Measurements from ENCODE around the gene SLC22A23. TPM values are rescaled to one million over a fixed set of nuclear protein-coding genes. Genes with fewer than 3 reads are reported as not detected.

The SLC22A23 gene
- total RNA-seq, 4 donors from 2014 or later, result 16.6 to 21.8 (median 17.6) TPM

- H3K4me1 ChIP-seq, result peaks cover 44 to 47% of the 10 kb centered on the region in 2 donors
- H3K27ac ChIP-seq, result peak overlapping the region in 1 of 3 donors; percentile 24
- peak overlapping the region in 2 of 3 donors; percentile 2 to 36 for H3K4me3 ChIP-seq (replicated peaks in 1 of 3)
- 4 to 6% methylated on average over 31 to 42 of the region's 47 CpGs for WGBS, 2 donors
- no peaks in the 10 kb centered on the region for H3K36me3 ChIP-seq
- TF ChIP-seq POLR2A (IDR thresholded peaks at IDR 0.05) (no peak), CTCF (IDR thresholded peaks at IDR 0.05) (no peak)
- H3K27me3 ChIP-seq, result peaks cover 15% of the 10 kb centered on the region
- no peaks in the 10 kb centered on the region for H3K9me3 ChIP-seq
- intact Hi-C loops (cut with DNase I), result no loop called here
- peak; percentile 48 to 53 for DNase-seq
These were observed 225.4 kb downstream of the SLC22A23 start for GRCh38 chr6:3231247-3232016.

GRCh38 chr6:3230900-3231246, 226.0 kb downstream of the SLC22A23 start:
- intact Hi-C loops (cut with DNase I), result no loop called here
- Histone ChIP-seq H3K27ac (no peak overlapping the region), H3K4me3 (replicated peaks in 1 of 3) (peak overlapping the region in 1 of 3 donors; percentile 36), H3K27me3 (peaks cover 15% of the 10 kb centered on the region), H3K36me3 (no peaks in the 10 kb centered on the region), H3K4me1 (peaks cover 44 to 47% of the 10 kb centered on the region in 2 donors), H3K9me3 (no peaks in the 10 kb centered on the region)
- no peak for DNase-seq
- TF ChIP-seq POLR2A (IDR thresholded peaks at IDR 0.05), result no peak
- TF ChIP-seq CTCF (IDR thresholded peaks at IDR 0.05), result no peak
- 5 to 11% methylated on average over 11 of the region's 11 CpGs for WGBS, 2 donors

GRCh38 chr6:3230256-3230882, 226.5 kb downstream of the SLC22A23 start:
- Histone ChIP-seq H3K27ac (no peak overlapping the region), H3K36me3 (no peaks in the 10 kb centered on the region), H3K4me3 (replicated peaks in 1 of 3) (no peak overlapping the region), H3K4me1 (peaks cover 44 to 47% of the 10 kb centered on the region in 2 donors), H3K9me3 (no peaks in the 10 kb centered on the region), H3K27me3 (peaks cover 15% of the 10 kb centered on the region)
- DNase-seq, result no peak
- WGBS, 2 donors, result 28% methylated on average over 11 of the region's 11 CpGs
- TF ChIP-seq CTCF (IDR thresholded peaks at IDR 0.05) (no peak), POLR2A (IDR thresholded peaks at IDR 0.05) (no peak)
- intact Hi-C loops (cut with DNase I), result no loop called here

- Histone ChIP-seq H3K27ac (no peak overlapping the region), H3K27me3 (peaks cover 15% of the 10 kb centered on the region), H3K4me3 (replicated peaks in 1 of 3) (no peak overlapping the region), H3K4me1 (peaks cover 44 to 47% of the 10 kb centered on the region in 2 donors), H3K36me3 (no peaks in the 10 kb centered on the region), H3K9me3 (no peaks in the 10 kb centered on the region)
- intact Hi-C loops (cut with DNase I), result no loop called here
- peak in 1 of 2 donors; percentile 16 for DNase-seq
- WGBS, 2 donors, result 5 to 9% methylated on average over 22 to 28 of the region's 28 CpGs
- TF ChIP-seq CTCF (IDR thresholded peaks at IDR 0.05), result no peak
- no peak for TF ChIP-seq POLR2A (IDR thresholded peaks at IDR 0.05)
These were observed 227.2 kb downstream of the SLC22A23 start for GRCh38 chr6:3229566-3230178.
